GM18909 (cell line): ENCODE results near the gene CADM1.

Experiments
- ATAC-seq: cut with Tn5 transposase; IDR thresholded peaks from one replicate; pipeline ENCODE4 v1.9.1; 2021; ENCODE audit warnings: mild to moderate bottlenecking; ENCODE audit not compliant: unreplicated experiment, poor library complexity

The CADM1 gene

GRCh38 chr11:115198321-115198741 lies 305.9 kb downstream of the CADM1 start:
- ATAC-seq = no peak

GRCh38 chr11:115197433-115197832 lies 306.8 kb downstream of the CADM1 start:
- no peak for ATAC-seq

- ATAC-seq = no peak
Observed at GRCh38 chr11:115197031-115197430, 307.2 kb downstream of the CADM1 start.

GRCh38 chr11:115194802-115195110 lies 309.5 kb downstream of the CADM1 start:
- peak; percentile 38 for ATAC-seq

GRCh38 chr11:115193914-115194801 lies 310.1 kb downstream of the CADM1 start:
- peak; percentile 85 for ATAC-seq

GRCh38 chr11:115191761-115192160 lies 312.5 kb downstream of the CADM1 start:
- no peak for ATAC-seq

GRCh38 chr11:115190196-115190595 lies 314.0 kb downstream of the CADM1 start:
- ATAC-seq = no peak

GRCh38 chr11:115188898-115189278 lies 315.3 kb downstream of the CADM1 start:
- ATAC-seq = no peak

- no peak for ATAC-seq
Observed at GRCh38 chr11:115188188-115188897, 315.9 kb downstream of the CADM1 start.

GRCh38 chr11:115185931-115186330 lies 318.3 kb downstream of the CADM1 start:
- ATAC-seq = no peak

- no peak for ATAC-seq
Observed at GRCh38 chr11:115185507-115185906, 318.7 kb downstream of the CADM1 start.

- ATAC-seq = no peak
Observed at GRCh38 chr11:115184901-115185300, 319.3 kb downstream of the CADM1 start.

- no peak for ATAC-seq
Observed at GRCh38 chr11:115183830-115184229, 320.4 kb downstream of the CADM1 start.

- ATAC-seq = no peak
Observed at GRCh38 chr11:115183136-115183535, 321.1 kb downstream of the CADM1 start.

- ATAC-seq = no peak
Observed at GRCh38 chr11:115182282-115182955, 321.8 kb downstream of the CADM1 start.

GRCh38 chr11:115181538-115181937 lies 322.7 kb downstream of the CADM1 start:
- no peak for ATAC-seq

GRCh38 chr11:115180272-115180671 lies 323.9 kb downstream of the CADM1 start:
- ATAC-seq = no peak

- no peak for ATAC-seq
Observed at GRCh38 chr11:115179636-115180035, 324.6 kb downstream of the CADM1 start.

GRCh38 chr11:115178705-115179104 lies 325.5 kb downstream of the CADM1 start:
- no peak for ATAC-seq

GRCh38 chr11:115173136-115173535 lies 331.1 kb downstream of the CADM1 start:
- ATAC-seq = no peak

- ATAC-seq = no peak
Observed at GRCh38 chr11:115170133-115170815, 333.9 kb downstream of the CADM1 start.
